HCT116 (cell line): ENCODE results near the gene FBXO46.

ENCODE experiments used
- CTCF ChIP-seq, 3 experiments: fragments of 200-600 bp in 1 of 3; sonication (generic) in 1 of 3; IDR thresholded peaks in 2 of 3; conservative IDR thresholded peaks in 1 of 3; 2 replicates each; pipeline ENCODE4 v1.5.1; 2012 to 2017; ENCODE audit warnings: low read depth in 2 of 3, low read length in 2 of 3, antibody characterized with exemption in 1 of 3, borderline replicate concordance in 1 of 3, control low read depth in 1 of 3, mild to moderate bottlenecking in 1 of 3, mixed read lengths in 1 of 3, mixed run types in 1 of 3, moderate library complexity in 1 of 3; ENCODE audit not compliant: insufficient read depth in 1 of 3
- EZH2phosphoT487 ChIP-seq: fragments of 200-600 bp; IDR thresholded peaks from 2 replicates; pipeline ENCODE4 v1.6.1; 2018; ENCODE audit warnings: antibody characterized with exemption, borderline replicate concordance
- POLR2A ChIP-seq: IDR thresholded peaks from 2 replicates; pipeline ENCODE4 v1.7.0; 2011; ENCODE audit warnings: borderline replicate concordance; ENCODE audit not compliant: insufficient read depth, insufficient read length; ENCODE audit errors: extremely low read depth
- POLR2AphosphoS5 ChIP-seq: IDR thresholded peaks from 2 replicates; pipeline ENCODE4 v1.6.1; 2011; ENCODE audit warnings: mild to moderate bottlenecking, low read depth, low read length, moderate library complexity
- REST ChIP-seq: IDR thresholded peaks from 2 replicates; pipeline ENCODE4 v1.6.1; 2012; ENCODE audit warnings: low read depth
- SIN3A ChIP-seq: IDR thresholded peaks from 2 replicates; pipeline ENCODE4 v1.6.1; 2012; ENCODE audit warnings: low read depth
- ZFX ChIP-seq: fragments of 450-650 bp; IDR thresholded peaks from 2 replicates; pipeline ENCODE4 v1.6.1; 2017

GRCh38 chr19:45768655-45768983 is 37.9 kb upstream of the FBXO46 start:
- TF ChIP-seq CTCF (IDR thresholded peaks at IDR 0.05 in 2 of 3, conservative IDR thresholded peaks at IDR 0.05 in 1 of 3; ENCODE audit: borderline replicate concordance in 1 of 3, insufficient read depth in 1 of 3, low read depth in 2 of 3, low read length in 2 of 3) (no peak), REST (no peak), EZH2phosphoT487 (no peak), POLR2A (no peak), ZFX (peak; percentile 41; the same call in 1 of the 2 replicates), POLR2AphosphoS5 (no peak; the same call in 1 of the 2 replicates), SIN3A (no peak)
